MM.1S (cell line): ENCODE measurements around the gene DAAM1.

ENCODE experiments used
- CTCF ChIP-seq: fragments of 300-600 bp; sonication (generic); IDR thresholded peaks from 2 replicates; pipeline ENCODE4 v1.5.1; 2016; ENCODE audit warnings: antibody characterized with exemption, low read length, mixed read lengths
- EZH2 ChIP-seq: fragments of 300-600 bp; sonication (generic); optimal IDR thresholded peaks from 2 replicates; pipeline ENCODE3; 2017; ENCODE audit warnings: low read depth, mild to moderate bottlenecking, antibody characterized with exemption, low read length, mixed read lengths

GRCh38 chr14:59253527-59253926 is 65.1 kb downstream of the DAAM1 start:
- TF ChIP-seq CTCF (no peak), EZH2 (no peak)
